Measurements from ENCODE around the gene SDCCAG8.

The SDCCAG8 gene

DNA sequence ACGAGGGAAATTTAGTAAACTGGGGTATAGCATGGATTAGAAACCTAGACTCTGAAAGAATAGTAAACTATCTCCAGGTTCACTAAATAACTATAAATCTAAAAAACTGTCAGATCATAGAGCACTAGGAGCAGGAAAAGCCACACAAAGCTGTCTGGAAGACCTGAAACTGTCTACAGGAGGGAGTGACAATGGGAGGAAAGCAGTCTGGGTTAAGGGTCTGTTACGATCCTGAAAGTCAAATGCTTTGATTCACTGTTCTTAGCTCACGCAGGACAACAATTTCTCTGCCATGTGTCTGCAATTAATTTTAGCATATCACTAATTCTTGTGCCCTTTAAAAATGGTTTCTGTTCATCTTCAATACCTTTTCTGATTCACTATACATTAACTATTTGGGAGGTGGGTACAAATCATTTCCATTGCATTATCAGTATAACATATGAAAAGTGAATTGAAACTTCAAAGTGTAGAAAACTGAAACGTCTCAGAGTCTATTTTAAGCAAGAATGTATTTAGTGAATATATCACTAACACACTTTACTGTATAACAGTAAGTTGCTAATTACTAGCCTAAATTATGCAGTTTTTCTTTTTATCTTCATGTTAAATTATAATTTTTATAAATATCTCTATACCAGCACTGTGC, 19.1 kb upstream of the SDCCAG8 start:
- Mint-ChIP-seq H3K27ac (peak overlapping the region in 1 of 3 experiments; percentile 58), H3K9me3 (peaks cover 47% of the 10 kb centered on the region), H3K36me3 (ENCODE audit: low read depth) (peaks cover 90% of the 10 kb centered on the region), H3K4me1 (peaks cover 20% of the 10 kb centered on the region), H3K4me3 (no peak overlapping the region), H3K27me3 (ENCODE audit: low read depth) (no peaks in the 10 kb centered on the region)
- TF ChIP-seq CTCF (IDR thresholded peaks at IDR 0.05; ENCODE audit: unreplicated experiment in 3 of 3): no peak

DNA sequence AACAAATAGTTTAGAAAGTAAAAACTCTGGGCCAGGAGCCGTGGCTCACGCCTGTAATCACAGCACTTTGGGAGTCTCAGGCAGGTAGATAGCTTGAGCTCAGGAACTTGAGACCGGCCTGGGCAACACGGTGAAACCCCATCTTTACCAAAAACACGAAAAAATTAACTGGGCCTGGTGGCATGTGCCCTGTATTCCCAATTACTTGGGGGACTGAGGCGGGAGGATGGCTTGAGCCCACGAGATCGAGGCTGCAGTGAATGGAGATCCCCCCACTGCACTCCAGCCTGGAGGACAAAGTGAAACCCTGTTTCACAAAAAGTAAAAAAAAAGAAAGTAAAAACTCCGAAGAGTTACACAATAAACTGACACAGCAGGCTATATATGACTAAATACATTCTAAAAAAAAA, 11.4 kb upstream of the SDCCAG8 start:
- Mint-ChIP-seq H3K4me3 (no peak overlapping the region), H3K36me3 (ENCODE audit: low read depth) (peaks cover 86% of the 10 kb centered on the region), H3K4me1 (peaks cover 6% of the 10 kb centered on the region), H3K27ac (no peak overlapping the region), H3K9me3 (peaks cover 35% of the 10 kb centered on the region), H3K27me3 (ENCODE audit: low read depth) (no peaks in the 10 kb centered on the region)
- no peak for TF ChIP-seq CTCF (IDR thresholded peaks at IDR 0.05; ENCODE audit: unreplicated experiment in 3 of 3)

DNA sequence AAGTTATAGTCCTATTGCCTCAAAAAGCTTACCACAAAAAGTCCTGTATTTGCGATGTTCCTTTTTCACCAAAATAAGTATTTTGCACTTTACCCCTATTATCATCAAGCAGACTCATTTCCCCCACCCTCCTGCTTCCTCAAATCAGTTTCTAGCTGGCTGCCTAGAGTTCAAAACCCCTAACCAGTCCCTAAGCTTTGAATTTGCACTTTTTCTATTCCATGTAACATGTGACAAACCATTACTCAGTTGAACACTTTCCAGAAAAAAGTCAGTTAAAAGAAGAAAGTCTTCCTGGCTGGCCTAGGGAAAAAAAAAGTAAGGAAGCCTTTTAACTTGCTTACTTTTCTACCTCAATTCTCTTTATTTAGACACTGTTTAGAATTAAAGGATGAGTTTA, 8.9 kb upstream of the SDCCAG8 start:
- TF ChIP-seq CTCF (IDR thresholded peaks at IDR 0.05; ENCODE audit: unreplicated experiment in 3 of 3): no peak
- Mint-ChIP-seq H3K36me3 (ENCODE audit: low read depth) (peaks cover 70% of the 10 kb centered on the region), H3K9me3 (peaks cover 22% of the 10 kb centered on the region), H3K27ac (no peak overlapping the region), H3K27me3 (ENCODE audit: low read depth) (no peaks in the 10 kb centered on the region), H3K4me3 (no peak overlapping the region), H3K4me1 (peaks cover 24% of the 10 kb centered on the region)

GRCh38 chr1:243247901-243248300, 7.9 kb upstream of the SDCCAG8 start:
- Mint-ChIP-seq H3K27me3 (ENCODE audit: low read depth) (no peaks in the 10 kb centered on the region), H3K36me3 (ENCODE audit: low read depth) (peaks cover 62% of the 10 kb centered on the region), H3K4me1 (peaks cover 29% of the 10 kb centered on the region), H3K4me3 (no peak overlapping the region), H3K9me3 (peaks cover 16% of the 10 kb centered on the region), H3K27ac (no peak overlapping the region)
- TF ChIP-seq CTCF (IDR thresholded peaks at IDR 0.05; ENCODE audit: unreplicated experiment in 3 of 3): no peak

DNA sequence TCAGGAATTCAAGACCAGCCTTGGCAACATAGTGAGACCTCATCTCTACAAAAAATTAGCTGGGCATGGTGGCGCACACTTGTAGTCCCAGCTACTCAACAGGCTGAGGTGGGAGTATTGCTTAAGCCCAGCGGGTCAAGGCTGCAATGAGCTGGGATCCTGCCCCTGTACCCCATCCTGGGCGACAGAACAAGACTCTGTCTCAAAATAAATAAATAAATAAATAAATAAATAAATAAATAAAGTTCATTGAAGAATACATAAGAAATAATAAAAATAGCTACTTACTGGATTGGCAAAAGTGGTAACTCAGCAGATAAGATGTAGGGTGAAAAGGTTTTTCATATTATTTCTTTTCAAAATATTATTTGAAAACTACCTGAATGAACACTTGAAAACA, 6.6 kb upstream of the SDCCAG8 start:
- Mint-ChIP-seq H3K4me1 (peaks cover 38% of the 10 kb centered on the region), H3K9me3 (peaks cover 7% of the 10 kb centered on the region), H3K27me3 (ENCODE audit: low read depth) (no peaks in the 10 kb centered on the region), H3K4me3 (no peak overlapping the region), H3K36me3 (ENCODE audit: low read depth) (peaks cover 51% of the 10 kb centered on the region), H3K27ac (no peak overlapping the region)
- no peak for TF ChIP-seq CTCF (IDR thresholded peaks at IDR 0.05; ENCODE audit: unreplicated experiment in 3 of 3)

DNA sequence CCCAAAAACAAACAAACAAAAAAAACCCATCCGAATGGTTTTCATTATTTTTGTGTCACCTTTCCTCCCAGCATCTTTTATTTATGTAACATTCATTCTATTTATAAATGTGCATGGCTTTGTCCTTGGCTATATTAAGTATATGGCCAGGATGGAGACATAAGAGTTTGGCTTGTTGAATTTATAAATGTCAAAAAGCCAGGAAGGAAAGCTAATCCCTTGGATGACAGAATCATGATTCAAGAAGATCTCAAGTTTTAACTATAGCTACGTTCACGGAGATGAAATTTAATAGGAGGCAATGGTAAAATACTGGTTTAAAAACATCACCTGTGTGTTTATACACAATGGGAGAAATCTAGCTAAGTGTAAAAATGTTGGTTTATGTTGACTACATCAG, 5.7 kb upstream of the SDCCAG8 start:
- H3K36me3 Mint-ChIP-seq (ENCODE audit: low read depth): peaks cover 42% of the 10 kb centered on the region
- no peak for TF ChIP-seq CTCF (IDR thresholded peaks at IDR 0.05; ENCODE audit: unreplicated experiment in 3 of 3)
- peak overlapping the region in 1 of 3 experiments; percentile 33 for H3K4me3 Mint-ChIP-seq
- H3K27ac Mint-ChIP-seq: peak overlapping the region in 2 of 3 experiments; percentile 8 to 25
- H3K4me1 Mint-ChIP-seq: peaks cover 38% of the 10 kb centered on the region
- H3K9me3 Mint-ChIP-seq: peaks cover 6% of the 10 kb centered on the region
- H3K27me3 Mint-ChIP-seq (ENCODE audit: low read depth): no peaks in the 10 kb centered on the region

Data from nephron (organoid).